MCF 10A (cell line): ENCODE data around the gene SPHK1. TPM values are rescaled to one million over a fixed set of nuclear protein-coding genes. Genes with fewer than 3 reads are reported as not detected.

Experiments
- BruUV-seq: library from RNA; stranded (reverse); fragments of 400-500 nt; replicated peaks from 2 replicates; lab custom pipeline; 2021; lab: Mats Ljungman, UMichigan
- CTCF ChIA-PET: fragments of 300-600 bp; sonication (Branson Sonifier 250); formaldehyde crosslinking; extraction: SDS; loops from one replicate; lab custom pipeline; 2021; ENCODE audit warnings: antibody characterized with exemption, inconsistent platforms; lab: Yijun Ruan, JAX
- POLR2A ChIA-PET: fragments of 300-600, 350-650 bp; sonication (Branson Sonifier 250); formaldehyde crosslinking; extraction: SDS; loops from one replicate; lab custom pipeline; 2020; ENCODE audit warnings: antibody characterized with exemption, inconsistent platforms; lab: Yijun Ruan, JAX
- DNase-seq: peaks from one replicate; pipeline ENCODE4 v3.0.0-alpha.2; 2018; ENCODE audit not compliant: unreplicated experiment
- H3K27ac Mint-ChIP-seq: one replicate; pipeline ENCODE4 v1.8.0; 2022; ENCODE audit warnings: mild to moderate bottlenecking, low read depth, mixed read lengths; ENCODE audit not compliant: unreplicated experiment
- H3K27me3 Mint-ChIP-seq: one replicate; pipeline ENCODE4 v1.8.0; 2022; ENCODE audit warnings: mixed read lengths; ENCODE audit not compliant: insufficient read depth, unreplicated experiment
- H3K36me3 Mint-ChIP-seq: one replicate; pipeline ENCODE4 v1.8.0; 2022; ENCODE audit warnings: mild to moderate bottlenecking, moderate library complexity, mixed read lengths; ENCODE audit not compliant: insufficient read depth, unreplicated experiment
- H3K4me1 Mint-ChIP-seq: one replicate; pipeline ENCODE4 v1.8.0; 2022; ENCODE audit warnings: mixed read lengths; ENCODE audit not compliant: insufficient read depth, unreplicated experiment
- H3K4me3 Mint-ChIP-seq: one replicate; pipeline ENCODE4 v1.8.0; 2022; ENCODE audit warnings: mild to moderate bottlenecking, moderate library complexity, mixed read lengths; ENCODE audit not compliant: unreplicated experiment
- H3K9me3 Mint-ChIP-seq: one replicate; pipeline ENCODE4 v1.8.0; 2022; ENCODE audit warnings: mixed read lengths; ENCODE audit not compliant: unreplicated experiment
- intact Hi-C: fragments of 100-400 bp; cut with micrococcal nuclease; formaldehyde crosslinking; loops from 2 replicates; pipeline ENCODE4 v1.14.1; 2022
- total RNA-seq: library from RNA; stranded (reverse); gene quantifications from 2 replicates; pipeline ENCODE4 v1.2.3, GENCODE V29; 2022
- TF ChIP-seq, protein P1 (sequence below): fragments of 200-600 bp; IDR thresholded peaks from one replicate; pipeline ENCODE4 v1.8.0; 2022; ENCODE audit warnings: antibody characterized with exemption, mild to moderate bottlenecking; ENCODE audit not compliant: unreplicated experiment

The SPHK1 gene
- total RNA-seq, 1 experiment from 2014 or later, result 7.1 TPM

DNA sequence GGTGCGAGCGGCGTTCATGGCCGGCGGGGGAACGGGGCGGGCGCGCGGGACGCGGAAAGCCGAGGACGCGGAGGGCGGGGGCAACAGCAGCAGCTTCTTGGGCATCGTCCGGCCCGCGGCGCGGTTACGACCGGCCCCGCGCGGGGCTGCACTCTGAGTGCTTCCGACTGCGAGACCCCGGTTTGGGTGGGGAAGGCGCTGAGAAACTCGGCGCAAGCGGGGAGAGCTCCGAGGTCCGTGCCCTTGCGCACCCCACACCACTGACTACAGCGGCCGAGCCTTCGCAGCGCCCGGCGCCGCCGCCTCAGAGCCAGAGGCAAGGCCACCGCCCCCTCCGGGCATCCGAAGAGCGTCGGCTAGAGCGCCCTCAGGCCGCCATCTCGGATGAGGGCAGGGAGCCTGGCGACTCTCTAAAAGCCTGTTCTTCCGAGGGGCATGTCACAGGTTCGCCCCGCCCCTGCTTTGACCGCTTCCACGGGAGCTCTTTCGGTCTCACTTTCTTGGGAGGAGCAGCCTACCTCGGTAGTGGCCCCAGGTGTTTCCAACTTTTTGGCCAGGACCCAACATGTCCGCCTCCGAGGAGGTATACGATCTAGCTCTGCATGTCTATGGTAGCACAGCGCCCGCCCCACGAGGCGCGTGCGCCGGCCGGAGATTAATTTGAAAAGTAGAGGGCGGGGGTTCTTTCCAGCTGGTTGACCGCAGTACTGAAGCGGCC is 30.7 kb upstream of the SPHK1 start, which contains the start of gene PRPSAP1:
PRPSAP1 (minus strand) TSS at position 318 of the 718 bp plus-strand sequence; CDS start at position 105, 213 bp downstream.
- H3K9me3 Mint-ChIP-seq, result no peaks in the 10 kb centered on the region

DNA sequence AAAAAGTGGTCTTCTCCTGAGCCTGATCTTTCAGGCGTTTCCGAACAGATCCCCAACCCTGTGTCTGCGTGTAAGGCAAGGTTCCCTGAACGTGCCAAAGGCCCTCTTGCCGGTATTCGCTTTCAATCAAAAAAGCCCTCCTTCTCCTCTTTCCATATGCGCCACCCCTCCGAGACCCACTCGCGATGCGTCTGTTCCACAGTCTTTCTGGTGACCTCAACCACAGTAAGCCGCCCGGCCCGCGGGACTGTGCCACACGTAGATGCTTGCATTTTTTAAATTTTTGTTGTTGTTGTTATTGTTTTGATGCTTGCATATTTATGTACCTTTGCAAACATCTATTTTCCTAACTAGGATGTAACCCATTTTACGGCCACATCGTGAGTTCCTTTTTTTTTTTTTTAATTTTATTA is 30.1 kb upstream of the SPHK1 start:
- H3K27ac Mint-ChIP-seq, result peak overlapping the region; percentile 98
- CTCF ChIA-PET, result interaction anchor here (0.6 to 2.6 kb wide), 8 partner anchors 7 to 304 kb away, joined by 3 to 20 read pairs (median 4); partner anchors contain the start of genes QRICH2 and SPHK1
- POLR2A ChIA-PET, result interaction anchor here (0.7 to 3.6 kb wide), 17 partner anchors 8 to 355 kb away, joined by 3 to 49 read pairs (median 8); partner anchors contain the start of genes RHBDF2, SPHK1 and UBALD2
- peak overlapping the region; percentile 95 for H3K4me3 Mint-ChIP-seq
- H3K4me1 Mint-ChIP-seq, result peaks cover 8% of the 10 kb centered on the region
- intact Hi-C loops, result no loop called here
- BruUV-seq, result no TSS peak
- DNase-seq, result no peak
- no peaks in the 10 kb centered on the region for H3K36me3 Mint-ChIP-seq
- H3K9me3 Mint-ChIP-seq, result no peaks in the 10 kb centered on the region
- H3K27me3 Mint-ChIP-seq, result no peaks in the 10 kb centered on the region
- TF ChIP-seq, protein P1, sequence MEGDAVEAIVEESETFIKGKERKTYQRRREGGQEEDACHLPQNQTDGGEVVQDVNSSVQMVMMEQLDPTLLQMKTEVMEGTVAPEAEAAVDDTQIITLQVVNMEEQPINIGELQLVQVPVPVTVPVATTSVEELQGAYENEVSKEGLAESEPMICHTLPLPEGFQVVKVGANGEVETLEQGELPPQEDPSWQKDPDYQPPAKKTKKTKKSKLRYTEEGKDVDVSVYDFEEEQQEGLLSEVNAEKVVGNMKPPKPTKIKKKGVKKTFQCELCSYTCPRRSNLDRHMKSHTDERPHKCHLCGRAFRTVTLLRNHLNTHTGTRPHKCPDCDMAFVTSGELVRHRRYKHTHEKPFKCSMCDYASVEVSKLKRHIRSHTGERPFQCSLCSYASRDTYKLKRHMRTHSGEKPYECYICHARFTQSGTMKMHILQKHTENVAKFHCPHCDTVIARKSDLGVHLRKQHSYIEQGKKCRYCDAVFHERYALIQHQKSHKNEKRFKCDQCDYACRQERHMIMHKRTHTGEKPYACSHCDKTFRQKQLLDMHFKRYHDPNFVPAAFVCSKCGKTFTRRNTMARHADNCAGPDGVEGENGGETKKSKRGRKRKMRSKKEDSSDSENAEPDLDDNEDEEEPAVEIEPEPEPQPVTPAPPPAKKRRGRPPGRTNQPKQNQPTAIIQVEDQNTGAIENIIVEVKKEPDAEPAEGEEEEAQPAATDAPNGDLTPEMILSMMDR, result no peak

More for the DNA sequence above, 30.7 kb upstream of the SPHK1 start, which contains the start of gene PRPSAP1:
- no TSS peak for BruUV-seq
- intact Hi-C loops, result no loop called here
- Mint-ChIP-seq H3K27me3 (no peaks in the 10 kb centered on the region), H3K27ac (peak within 1 kb of the TSS; percentile 98), H3K36me3 (no peaks in the 10 kb centered on the region), H3K4me1 (peaks cover 8% of the 10 kb centered on the region), H3K4me3 (peak within 1 kb of the TSS; percentile 95)
- TF ChIP-seq, protein P1, result peak; percentile 35
- ChIA-PET POLR2A (interaction anchor here (0.7 to 3.6 kb wide), 26 partner anchors 8 to 413 kb away, joined by 3 to 49 read pairs (median 5); partner anchors contain the start of genes FBF1, JMJD6, METTL23 and RHBDF2), CTCF (interaction anchor here (0.6 to 2.6 kb wide), 12 partner anchors 8 to 304 kb away, joined by 3 to 20 read pairs (median 3); partner anchors contain the start of genes QRICH2 and SPHK1)
- peak; percentile 94 for DNase-seq

DNA sequence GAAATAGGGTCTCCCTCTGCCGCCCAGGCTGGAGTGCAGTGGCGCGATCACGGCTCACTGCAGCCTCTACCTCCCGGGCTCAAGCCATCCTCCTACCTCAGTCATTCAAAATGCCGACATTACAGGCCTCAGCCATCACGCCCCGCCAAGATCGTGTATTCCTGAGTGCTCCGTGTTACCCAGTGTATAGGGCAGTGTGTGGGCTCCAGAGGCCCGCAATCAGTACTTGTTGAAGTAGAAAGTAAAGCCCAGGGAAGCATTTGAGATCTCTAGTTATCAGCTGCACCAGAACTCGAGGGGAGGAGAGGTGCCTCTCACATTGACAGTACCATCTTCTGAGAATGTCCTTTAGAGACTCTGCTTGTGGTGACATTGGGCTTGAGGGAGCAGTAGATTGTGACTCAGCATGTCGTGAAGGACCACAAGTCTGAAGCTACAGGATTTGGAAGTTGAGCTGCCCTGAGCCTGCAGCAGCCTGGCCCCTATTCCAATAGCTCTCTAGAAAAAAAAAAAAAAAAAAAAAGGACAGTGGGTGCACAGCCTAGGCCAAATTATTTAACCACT is 29.6 kb upstream of the SPHK1 start:
- CTCF ChIA-PET, result interaction anchor here (0.6 to 2.3 kb wide), 3 partner anchors 31 to 53 kb away, joined by 4 to 20 read pairs (median 6); no protein-coding TSS in a partner anchor
- Mint-ChIP-seq H3K4me1 (peaks cover 8% of the 10 kb centered on the region), H3K27ac (no peak overlapping the region), H3K9me3 (no peaks in the 10 kb centered on the region), H3K27me3 (no peaks in the 10 kb centered on the region), H3K36me3 (no peaks in the 10 kb centered on the region), H3K4me3 (peak overlapping the region; percentile 95)
- POLR2A ChIA-PET, result interaction anchor here (1.7 to 2.1 kb wide), 2 partner anchors 23 to 203 kb away, joined by 9 to 11 read pairs; no protein-coding TSS in a partner anchor
- no TSS peak for BruUV-seq
- TF ChIP-seq, protein P1, result no peak
- intact Hi-C loops, result no loop called here
- DNase-seq, result no peak
